HG02970 (cell line): ENCODE measurements around the gene SUSD5.

Experiments
- ATAC-seq: cut with Tn5 transposase; IDR thresholded peaks from one replicate; pipeline ENCODE4 v1.9.1; 2021; ENCODE audit warnings: mild to moderate bottlenecking, moderate library complexity, moderate number of reproducible peaks; ENCODE audit not compliant: unreplicated experiment, low FRiP score

The SUSD5 gene

DNA sequence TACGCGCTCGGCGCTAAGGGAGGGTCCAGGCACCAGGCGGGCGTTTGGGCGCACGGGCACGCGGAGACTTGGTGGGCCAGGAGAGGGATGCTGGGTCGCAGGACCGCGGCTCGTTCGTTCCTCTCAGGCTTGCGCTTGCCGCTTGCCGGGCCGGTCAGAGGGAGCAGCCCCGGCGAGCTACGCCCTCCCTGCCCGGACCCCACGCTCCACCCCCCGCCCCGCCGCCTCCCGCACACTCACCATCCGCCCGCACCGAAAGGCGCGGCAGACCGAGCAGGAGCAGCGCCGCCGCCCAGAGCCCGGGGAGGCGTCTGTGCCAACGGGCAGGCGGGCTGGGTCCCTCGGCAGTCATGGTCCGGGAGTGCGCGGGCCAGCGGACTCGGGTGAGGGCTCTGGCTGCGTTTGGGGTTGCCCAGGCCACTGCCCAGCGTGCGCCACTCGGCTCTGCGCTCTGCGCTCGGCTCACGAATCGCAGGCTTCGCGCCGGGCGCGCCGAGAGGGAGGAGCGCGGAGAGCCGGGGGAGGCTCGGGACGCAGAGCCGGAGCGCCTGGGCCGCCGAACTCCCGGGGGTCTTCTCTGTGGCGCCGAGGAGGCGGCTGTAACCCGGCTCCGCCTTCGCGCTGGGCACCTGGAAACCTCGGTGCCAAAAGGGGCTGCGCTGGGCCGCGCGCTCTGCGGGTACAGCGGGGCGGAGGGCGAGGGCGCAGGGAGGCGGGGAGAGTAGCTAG lies at the start of gene SUSD5:
Gene SUSD5 (minus strand): TSS at position 365 of the 729 bp plus-strand sequence. CDS start 13 bp downstream, at position 352.
- no peak for ATAC-seq

DNA sequence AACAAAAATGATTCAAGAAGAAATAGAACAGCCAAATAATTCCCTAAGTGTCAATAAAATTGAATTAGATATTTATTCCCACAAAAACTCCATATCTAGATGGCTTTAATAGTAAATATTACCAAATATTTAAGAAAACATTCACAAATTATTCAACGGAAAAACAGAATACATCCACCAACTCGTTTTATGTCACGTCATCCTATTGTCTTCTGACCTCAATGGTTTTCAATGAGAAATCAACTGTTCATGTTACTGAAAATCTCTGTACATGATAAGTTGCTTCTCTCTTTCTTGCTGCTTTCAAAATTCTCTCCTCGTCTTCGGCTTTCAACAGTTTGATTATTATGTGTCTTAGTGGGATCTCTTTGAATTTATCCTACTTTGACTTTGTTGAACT lies 41.5 kb upstream of the SUSD5 start:
- no peak for ATAC-seq

DNA sequence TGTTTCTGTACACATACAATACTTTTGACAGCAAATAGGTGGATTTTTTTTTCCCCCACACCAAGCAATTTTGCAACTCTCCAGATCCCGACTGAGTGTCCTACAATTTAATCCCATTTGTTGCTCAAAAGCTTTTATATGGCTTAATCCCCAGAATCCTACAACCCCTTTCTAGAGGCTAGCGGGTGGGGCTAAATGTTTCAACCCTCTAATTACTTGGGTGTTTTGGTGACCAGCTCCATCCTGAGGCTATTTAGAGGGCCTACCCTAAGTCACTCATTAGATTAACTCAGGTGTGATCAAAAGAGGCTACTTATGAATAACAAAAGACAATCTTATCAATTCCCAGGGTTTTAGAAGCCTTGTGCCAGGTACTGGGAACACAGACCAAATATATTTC lies 37.6 kb upstream of the SUSD5 start:
- ATAC-seq, result no peak

DNA sequence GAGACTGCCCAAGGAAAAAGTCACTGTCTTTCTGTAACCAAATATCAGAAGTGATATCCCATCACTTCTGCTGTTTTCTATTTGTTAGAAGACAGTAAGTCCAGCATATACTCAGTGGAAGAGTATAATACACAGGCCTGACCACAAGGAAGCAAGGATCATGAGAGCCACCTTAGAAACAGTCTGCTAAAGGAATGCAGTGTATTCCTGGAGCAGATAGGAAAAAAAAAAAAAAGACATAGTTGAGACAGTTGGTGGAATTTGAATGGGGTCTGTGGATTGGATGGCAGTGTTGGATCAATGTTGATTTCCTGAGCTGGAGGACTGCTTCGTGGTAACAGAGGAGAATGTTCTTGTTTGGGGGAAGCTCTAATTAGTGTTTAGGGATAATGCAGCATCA lies 32.1 kb upstream of the SUSD5 start:
- no peak for ATAC-seq

DNA sequence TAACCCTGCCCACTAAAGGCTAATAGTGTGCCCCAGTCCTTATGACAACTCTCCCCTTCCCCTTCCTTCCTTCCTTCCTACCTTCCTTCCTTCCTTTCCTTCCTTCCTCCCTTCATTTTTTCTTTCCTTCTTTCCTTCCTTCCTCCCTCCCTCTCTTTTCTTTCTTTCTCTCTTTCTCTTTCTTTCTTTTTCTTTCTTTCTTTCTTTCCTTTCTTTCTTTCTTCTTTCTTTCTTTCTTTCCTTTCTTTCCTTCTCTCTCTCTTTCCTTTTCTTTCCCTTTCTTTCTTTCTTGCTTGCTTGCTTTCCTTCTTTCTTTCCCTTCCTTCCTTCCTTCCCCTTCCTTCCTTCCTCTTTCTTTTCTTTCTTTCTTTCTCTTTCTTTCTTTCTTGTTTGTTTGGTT lies 28.2 kb upstream of the SUSD5 start:
- no peak for ATAC-seq

DNA sequence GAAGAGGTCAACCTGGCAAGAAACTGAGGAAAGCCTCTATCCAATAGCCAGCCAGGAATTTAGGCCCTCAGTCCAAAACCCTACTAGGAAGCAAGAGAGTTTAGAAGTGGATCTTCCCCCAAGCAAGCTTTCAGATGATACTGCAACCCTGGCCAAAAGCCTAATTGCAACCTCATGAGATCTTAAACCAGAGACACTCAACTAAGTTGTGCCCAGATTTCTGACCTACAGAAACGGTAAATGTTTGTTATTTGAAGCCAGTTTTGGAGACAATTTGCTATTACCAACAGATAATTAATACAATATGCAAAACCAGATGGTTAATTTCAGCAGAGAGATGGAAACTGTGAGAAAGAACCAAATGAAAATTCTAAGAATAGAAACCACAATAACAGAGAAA lies 21.7 kb upstream of the SUSD5 start:
- no peak for ATAC-seq

DNA sequence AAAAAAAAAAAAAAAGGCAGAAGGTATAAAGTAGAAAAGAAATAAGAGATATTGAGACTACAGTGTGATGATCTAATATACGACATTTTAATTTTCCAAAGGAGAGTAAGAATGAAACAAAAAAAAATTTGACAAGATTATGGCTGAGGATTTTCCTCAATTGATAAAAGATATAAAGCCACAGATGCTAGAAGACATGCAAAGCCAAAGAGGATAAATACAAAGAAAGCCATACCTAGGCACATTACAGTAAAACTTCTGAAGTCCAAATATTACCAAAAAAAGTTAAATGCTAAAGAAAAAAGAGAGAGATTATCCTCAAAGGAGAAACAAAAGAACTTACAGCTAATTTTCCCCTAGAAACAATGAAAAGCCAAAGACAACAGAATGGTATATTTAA lies 20.3 kb upstream of the SUSD5 start:
- no peak for ATAC-seq

DNA sequence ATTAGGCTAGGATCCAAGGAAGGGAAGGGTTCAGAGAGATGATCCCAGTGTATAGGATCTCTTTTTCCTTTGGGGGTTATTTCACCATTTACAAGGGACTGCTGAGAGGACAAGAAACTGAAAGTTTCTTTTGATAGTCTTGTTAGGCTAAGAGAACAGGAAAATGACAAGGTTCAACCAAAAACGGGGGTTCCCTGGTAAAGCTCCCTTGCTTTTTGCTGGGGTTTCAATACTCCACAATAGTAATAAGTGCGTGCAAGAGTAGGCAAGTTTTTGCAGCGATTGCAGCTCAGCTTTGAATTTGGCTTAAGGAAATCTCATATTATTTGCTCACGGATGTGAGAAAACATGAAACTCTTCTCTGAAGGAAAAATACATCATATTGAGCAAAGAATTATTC lies 18.8 kb upstream of the SUSD5 start:
- no peak for ATAC-seq

DNA sequence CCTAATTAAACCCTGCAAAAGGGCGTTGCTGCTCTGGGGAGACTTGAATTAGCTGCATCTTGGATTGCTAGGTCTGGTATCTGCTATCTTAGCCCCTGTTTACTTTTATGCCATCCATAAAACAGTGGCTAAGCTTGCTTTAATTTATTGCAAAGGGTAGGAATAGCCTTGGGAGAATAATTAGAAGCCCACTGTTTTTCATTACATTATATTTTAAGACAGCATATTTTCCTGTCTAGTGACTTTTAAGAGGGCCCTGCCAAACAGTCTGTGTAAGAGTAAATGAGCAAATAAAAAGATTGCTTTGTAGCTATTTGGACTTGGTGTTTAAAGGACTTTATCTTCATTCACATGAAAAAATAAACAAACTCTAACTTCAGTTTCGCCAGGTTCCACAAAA lies 17.4 kb upstream of the SUSD5 start:
- ATAC-seq, result no peak

DNA sequence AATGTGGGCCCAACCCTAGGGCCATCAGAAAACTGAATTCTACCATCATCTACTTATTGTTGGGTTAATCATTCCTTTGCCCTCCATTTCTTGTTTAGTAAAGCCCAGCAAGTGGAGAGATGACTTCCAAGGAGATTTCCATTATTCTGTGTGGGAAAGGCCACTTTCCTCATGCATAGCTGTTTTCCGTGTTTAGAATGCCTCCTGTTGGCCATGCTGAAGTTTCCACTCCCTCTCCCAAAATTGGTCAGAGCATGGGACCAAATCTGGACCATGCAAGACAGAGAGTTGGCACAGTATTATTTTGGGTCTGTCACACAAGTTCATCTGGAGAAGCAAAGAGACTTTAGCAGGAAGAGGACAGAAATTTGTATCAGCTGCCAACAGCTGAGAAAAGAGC lies 15.3 kb upstream of the SUSD5 start:
- no peak for ATAC-seq

DNA sequence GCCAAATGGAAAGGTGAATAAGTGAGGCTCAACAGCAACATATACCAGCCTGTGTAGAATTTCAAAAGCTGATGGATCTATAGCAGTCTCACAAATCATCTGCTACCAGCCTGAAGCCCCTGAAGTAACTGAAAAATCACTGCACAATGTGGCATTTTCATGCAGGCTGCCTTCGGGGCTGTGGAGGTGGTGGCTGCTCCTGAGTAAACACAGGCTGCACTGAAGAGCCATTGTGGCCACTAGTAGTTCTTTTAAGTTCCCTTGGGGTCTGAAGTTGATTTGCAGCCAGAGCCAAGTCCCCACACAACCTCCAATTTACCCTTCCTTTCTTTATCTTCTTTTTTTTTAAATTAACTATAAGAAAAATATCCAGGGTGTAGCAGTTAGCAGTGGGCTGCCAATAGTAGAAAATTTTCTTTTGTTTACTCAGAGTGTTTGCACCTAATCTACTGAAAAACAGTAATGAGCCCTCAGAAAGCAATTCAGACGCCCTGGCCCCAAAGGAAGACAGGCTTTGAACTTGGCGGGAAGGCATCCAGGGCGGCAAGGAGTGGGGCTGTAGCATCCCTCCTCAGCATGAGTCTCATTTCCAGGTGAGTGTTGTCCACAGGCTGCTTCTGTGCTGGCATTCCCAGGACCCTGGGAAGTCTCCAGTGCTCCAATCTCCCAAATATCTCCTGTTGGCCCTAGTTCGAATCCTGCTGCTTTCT lies 13.3 kb upstream of the SUSD5 start:
- no peak for ATAC-seq

DNA sequence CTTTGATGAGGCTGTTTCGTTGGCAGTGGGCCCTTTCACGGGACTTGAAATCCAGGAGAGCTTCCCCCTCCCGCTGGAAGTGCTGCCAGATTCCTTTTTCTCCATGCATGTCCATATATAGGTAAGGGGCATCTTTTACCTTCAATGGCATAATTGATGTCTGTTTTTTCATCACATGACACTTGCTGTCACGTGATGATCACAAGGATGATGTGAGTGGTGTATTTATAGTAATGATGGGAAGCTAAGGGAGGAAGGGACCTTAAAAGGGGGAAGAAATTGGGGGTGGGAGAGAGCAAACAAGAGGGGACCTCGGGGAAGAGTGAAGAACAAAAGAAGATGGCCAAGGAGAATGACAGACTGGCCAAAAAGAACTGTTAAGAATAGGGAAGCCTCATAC lies 11.3 kb upstream of the SUSD5 start:
- no peak for ATAC-seq

DNA sequence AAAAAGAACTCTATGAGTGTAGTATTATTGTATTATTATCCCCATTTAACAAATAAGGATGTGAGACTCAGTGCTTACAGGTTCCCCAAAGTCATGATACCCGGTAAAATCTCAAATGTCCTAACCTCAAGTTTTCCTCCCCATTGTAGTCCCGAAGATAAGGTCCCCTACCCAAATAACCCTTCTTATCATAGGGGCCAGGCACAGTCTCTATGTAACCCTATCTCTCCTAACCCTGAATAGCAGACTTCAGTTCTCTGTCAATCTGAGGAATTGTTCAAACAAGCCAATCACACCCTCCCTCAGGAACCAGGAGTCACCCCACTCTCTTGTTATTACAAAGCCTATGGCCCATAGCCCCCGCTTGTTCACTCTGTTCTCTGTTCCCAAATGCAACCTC lies 10.5 kb upstream of the SUSD5 start:
- ATAC-seq, result no peak

DNA sequence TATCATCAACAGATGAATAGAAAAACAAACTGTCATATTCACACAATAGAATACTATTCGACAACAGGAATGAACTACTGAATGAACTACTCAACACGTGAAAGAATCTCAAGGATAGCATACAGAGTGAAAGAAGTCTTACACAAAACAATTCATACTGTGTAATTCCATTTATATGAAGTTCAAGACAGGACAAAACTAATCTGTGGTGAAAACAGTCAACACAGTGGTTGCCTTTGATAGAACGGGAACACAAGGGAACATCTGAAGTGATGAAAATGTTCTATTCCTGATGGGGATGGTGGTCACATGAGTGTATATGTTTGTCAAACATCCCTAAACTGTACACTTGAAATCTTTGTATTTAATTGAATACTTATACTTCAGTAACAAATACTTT lies 2.6 kb upstream of the SUSD5 start:
- ATAC-seq, result no peak

DNA sequence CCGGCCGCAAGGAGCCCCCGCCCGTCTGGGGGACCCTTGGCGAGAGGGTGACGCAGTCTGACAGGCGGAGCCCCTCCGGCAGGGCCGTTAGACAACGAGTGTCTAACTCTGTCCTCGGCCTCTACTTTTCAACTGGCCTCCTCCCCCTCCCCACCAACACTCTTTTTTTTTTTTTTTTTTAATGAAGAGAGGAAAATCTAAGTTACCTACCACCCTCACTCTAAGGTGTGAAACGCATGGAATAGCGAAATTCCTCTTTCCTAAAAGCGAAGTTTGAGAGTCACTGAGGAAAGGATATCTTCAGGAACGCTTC lies 521 bp upstream of the SUSD5 start:
- ATAC-seq, result no peak

DNA sequence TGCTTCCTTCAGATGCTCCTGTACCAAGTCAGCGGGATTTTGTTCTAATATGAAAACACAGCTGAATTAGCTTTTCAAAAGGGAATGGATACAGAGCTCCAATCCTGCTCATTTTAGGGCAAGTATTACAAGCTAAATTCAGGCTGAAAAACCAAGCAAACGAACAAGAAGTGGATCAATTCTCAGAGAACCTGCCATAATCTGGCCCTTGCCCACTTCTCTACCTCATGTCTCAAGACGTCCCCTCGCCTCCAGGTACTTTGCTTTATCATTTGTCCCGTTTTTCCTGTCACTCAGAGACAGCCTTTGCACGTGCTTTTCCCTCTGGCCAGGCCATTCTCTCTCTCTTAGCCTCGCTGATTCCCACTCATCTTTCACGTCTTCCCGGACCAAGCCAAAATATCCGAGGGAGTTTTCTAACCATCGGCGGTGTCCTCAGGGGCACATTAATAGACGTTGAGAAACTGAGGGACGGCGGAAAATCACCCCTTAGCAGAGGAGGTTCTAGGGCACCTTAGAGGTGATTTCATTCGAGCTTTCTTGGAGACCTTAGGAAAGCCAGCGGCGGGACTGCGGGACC lies 654 bp downstream of the SUSD5 start:
- no peak for ATAC-seq

DNA sequence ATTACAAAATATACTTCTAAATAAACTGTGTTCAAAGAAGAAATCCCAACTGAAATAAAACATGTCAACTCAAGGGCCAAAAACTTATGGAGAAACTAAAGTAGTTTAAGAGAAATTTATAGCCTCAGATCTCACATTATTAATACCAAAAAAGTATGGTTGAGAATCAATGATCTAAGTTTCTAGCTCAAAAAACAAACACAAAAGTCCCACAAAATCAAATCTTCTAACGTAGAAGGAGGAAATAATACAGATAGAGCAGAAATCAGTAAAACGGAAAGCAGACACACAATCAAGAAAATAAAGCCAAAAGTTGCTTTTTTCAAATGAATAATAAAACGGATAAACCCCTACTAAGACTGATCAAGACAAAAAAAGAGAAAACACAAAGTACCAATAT lies 2.9 kb downstream of the SUSD5 start:
- ATAC-seq, result no peak

DNA sequence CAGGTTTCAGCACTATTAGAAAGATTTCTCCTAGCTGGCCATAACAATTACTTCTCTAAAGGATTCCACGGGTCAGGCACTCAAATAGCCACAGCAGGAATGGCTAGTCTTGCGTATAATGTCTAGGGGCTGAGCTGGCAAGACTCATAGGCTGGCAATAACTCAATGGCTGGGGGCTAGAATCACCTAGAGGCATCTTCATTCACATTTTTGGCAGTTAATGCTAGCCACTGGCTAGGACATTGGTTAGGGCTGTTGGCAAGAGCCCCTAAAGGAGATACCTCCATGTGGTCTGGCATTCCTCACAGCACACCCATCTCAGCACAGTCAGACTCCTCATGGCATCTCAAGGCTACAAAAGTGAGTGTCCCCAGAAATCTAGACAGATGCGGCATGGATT lies 6.2 kb downstream of the SUSD5 start:
- no peak for ATAC-seq

DNA sequence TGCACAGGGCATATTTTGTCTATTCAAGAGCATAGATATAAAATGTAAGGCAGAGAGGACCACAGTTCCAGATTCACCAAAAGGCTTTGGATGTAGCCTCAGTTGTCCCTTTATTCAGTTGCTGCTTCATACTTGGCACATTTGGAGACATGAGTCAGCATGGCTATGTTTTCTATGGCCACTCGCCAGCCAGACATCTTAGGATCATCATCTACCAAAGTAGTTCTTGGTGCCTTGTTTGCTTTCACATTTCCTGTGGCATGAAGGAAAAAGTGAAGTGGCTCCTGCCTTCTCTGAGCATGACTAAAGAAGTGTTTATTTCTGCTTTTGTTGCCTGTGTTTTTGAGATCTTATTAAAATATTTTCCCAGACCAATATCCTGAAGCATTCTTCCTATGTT lies 7.2 kb downstream of the SUSD5 start:
- no peak for ATAC-seq

DNA sequence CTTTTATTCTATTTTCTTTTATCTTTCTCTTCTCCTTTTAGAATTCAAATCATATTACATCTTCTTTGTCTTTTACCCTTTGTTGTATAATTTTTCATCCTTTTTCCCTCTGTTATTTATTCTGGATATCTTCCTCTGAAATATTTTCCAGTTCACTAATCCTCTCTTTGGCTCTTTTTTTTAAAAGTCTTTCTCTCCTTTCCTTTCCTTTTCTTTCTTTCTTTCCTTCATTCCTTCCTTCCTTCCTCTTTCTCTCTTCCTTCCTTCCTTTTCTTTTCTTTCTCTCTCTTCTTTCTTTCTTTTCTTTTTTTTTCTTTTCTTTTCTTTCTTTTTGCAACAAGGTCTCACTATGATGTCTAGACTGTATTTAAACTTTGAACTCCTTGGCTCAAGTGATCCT lies 9.3 kb downstream of the SUSD5 start:
- no peak for ATAC-seq

DNA sequence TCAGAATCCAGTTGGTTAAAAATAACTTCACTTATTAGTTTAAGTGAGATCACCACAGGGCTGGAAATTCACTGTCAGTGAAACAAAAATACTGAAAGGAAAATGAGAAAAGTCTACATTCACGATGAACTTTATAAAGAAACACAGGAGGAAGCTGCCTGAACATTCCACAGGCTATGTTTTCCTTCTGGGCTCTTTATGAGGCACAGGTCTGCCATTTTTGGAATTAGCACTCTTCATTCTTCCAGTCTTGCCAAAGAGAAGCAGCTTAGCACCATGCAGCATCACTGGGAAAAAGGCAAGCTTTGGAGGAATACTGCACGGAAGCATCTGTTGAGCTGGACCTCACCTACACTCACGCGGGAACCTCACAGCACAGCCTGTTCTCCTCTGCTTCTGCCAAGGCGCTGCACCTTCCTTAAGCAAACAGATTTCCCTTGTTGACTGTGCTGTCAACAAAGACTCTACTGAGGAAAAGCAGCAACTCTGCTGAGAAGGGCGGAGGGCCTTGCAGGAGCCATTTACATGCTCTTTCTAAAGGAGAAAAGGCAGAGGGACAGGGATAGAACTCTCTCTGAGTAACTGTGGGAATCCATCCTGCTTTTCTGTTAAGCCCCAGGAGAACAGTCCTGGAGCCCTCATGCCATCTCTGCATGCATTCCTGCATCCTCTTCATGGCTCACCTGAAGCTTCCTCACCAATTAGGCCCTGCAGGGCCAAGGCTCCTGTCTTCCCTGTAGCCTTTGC lies 15.7 kb downstream of the SUSD5 start:
- no peak for ATAC-seq
